ENCODE measurements around the gene BCAP31. TPM values are rescaled to one million over a fixed set of nuclear protein-coding genes. Genes with fewer than 3 reads are reported as not detected.

The BCAP31 gene
- total RNA-seq, 2 donors from 2014 or later = 192 to 206 TPM

GRCh38 chrX:153686711-153687110 lies 37.5 kb downstream of the BCAP31 start:
- Histone ChIP-seq H3K4me1 (ENCODE audit: control insufficient read depth, insufficient read depth, low read length) (no peaks in the 10 kb centered on the region), H3K4me3 (ENCODE audit: low read length) (no peak overlapping the region), H3K27me3 (ENCODE audit: control insufficient read depth, insufficient read depth, low read length, poor library complexity, severe bottlenecking) (no peaks in the 10 kb centered on the region), H3K9me3 (ENCODE audit: control insufficient read depth, low read length) (no peaks in the 10 kb centered on the region), H3K27ac (ENCODE audit: low read depth, low read length) (peak overlapping the region; percentile 96), H3K36me3 (ENCODE audit: control insufficient read depth, insufficient read depth, low read length) (no peaks in the 10 kb centered on the region), H3K9ac (ENCODE audit: extremely low read depth, low read length, poor library complexity, severe bottlenecking) (no peak overlapping the region)
- peaks cover 9% of the 10 kb centered on the region for H3K4me1 Mint-ChIP-seq
- peak overlapping the region; percentile 10 for H3K4me3 Mint-ChIP-seq
- DNase-seq = no peak
- peaks cover 53% of the 10 kb centered on the region for H3K9me3 Mint-ChIP-seq
- peak overlapping the region; percentile 64 for H3K27ac Mint-ChIP-seq
- 37% methylated on average over 9 of the region's 9 CpGs; no CpG with 5 or more reads in 1 of the 2 experiments for WGBS, 2 experiments (ENCODE audit: insufficient coverage in 1 of 2, insufficient read length in 1 of 2)
- TF ChIP-seq CTCF (conservative IDR thresholded peaks at IDR 0.05) = no peak
- H3K27me3 Mint-ChIP-seq (ENCODE audit: insufficient read depth) = no peaks in the 10 kb centered on the region
- H3K36me3 Mint-ChIP-seq (ENCODE audit: low read depth) = peaks cover 4% of the 10 kb centered on the region

- no peak overlapping the region for H3K4me3 ChIP-seq (ENCODE audit: low read length)
- peaks cover 4% of the 10 kb centered on the region for H3K36me3 Mint-ChIP-seq (ENCODE audit: low read depth)
- TF ChIP-seq CTCF (conservative IDR thresholded peaks at IDR 0.05) = no peak
- peak overlapping the region; percentile 96 for H3K27ac ChIP-seq (ENCODE audit: low read depth, low read length)
- H3K9me3 Mint-ChIP-seq = peaks cover 60% of the 10 kb centered on the region
- H3K9ac ChIP-seq (ENCODE audit: extremely low read depth, low read length, poor library complexity, severe bottlenecking) = no peak overlapping the region
- H3K36me3 ChIP-seq (ENCODE audit: control insufficient read depth, insufficient read depth, low read length) = no peaks in the 10 kb centered on the region
- no peak overlapping the region for H3K4me3 Mint-ChIP-seq
- no peaks in the 10 kb centered on the region for H3K4me1 ChIP-seq (ENCODE audit: control insufficient read depth, insufficient read depth, low read length)
- H3K9me3 ChIP-seq (ENCODE audit: control insufficient read depth, low read length) = no peaks in the 10 kb centered on the region
- DNase-seq = peak; percentile 52
- no peak overlapping the region for H3K27ac Mint-ChIP-seq
- 52 to 72% methylated on average over 7 to 23 of the region's 24 CpGs for WGBS, 2 experiments (ENCODE audit: insufficient coverage in 1 of 2, insufficient read length in 1 of 2)
- no peaks in the 10 kb centered on the region for H3K27me3 ChIP-seq (ENCODE audit: control insufficient read depth, insufficient read depth, low read length, poor library complexity, severe bottlenecking)
- peaks cover 9% of the 10 kb centered on the region for H3K4me1 Mint-ChIP-seq
- H3K27me3 Mint-ChIP-seq (ENCODE audit: insufficient read depth) = no peaks in the 10 kb centered on the region
Measured at GRCh38 chrX:153685751-153686696, 38.2 kb downstream of the BCAP31 start.

GRCh38 chrX:153685156-153685536 lies 39.0 kb downstream of the BCAP31 start:
- Histone ChIP-seq H3K36me3 (ENCODE audit: control insufficient read depth, insufficient read depth, low read length) (no peaks in the 10 kb centered on the region), H3K4me1 (ENCODE audit: control insufficient read depth, insufficient read depth, low read length) (no peaks in the 10 kb centered on the region), H3K9ac (ENCODE audit: extremely low read depth, low read length, poor library complexity, severe bottlenecking) (no peak overlapping the region), H3K4me3 (ENCODE audit: low read length) (no peak overlapping the region), H3K27me3 (ENCODE audit: control insufficient read depth, insufficient read depth, low read length, poor library complexity, severe bottlenecking) (no peaks in the 10 kb centered on the region), H3K27ac (ENCODE audit: low read depth, low read length) (peak overlapping the region; percentile 96), H3K9me3 (ENCODE audit: control insufficient read depth, low read length) (no peaks in the 10 kb centered on the region)
- Mint-ChIP-seq H3K4me3 (no peak overlapping the region), H3K27me3 (ENCODE audit: insufficient read depth) (no peaks in the 10 kb centered on the region), H3K27ac (no peak overlapping the region), H3K4me1 (peaks cover 9% of the 10 kb centered on the region), H3K9me3 (peaks cover 57% of the 10 kb centered on the region), H3K36me3 (ENCODE audit: low read depth) (peaks cover 4% of the 10 kb centered on the region)
- no peak for TF ChIP-seq CTCF (conservative IDR thresholded peaks at IDR 0.05)
- 44 to 60% methylated on average over 1 to 21 of the region's 21 CpGs for WGBS, 2 experiments (ENCODE audit: insufficient coverage in 1 of 2, insufficient read length in 1 of 2)
- DNase-seq = peak; percentile 63
